Right lobe of liver (tissue), 4 donors: Measurements from ENCODE around the gene ZFP64.

Experiments
- POLR2A ChIP-seq: fragments of 450-650 bp; IDR thresholded peaks from one replicate; pipeline ENCODE4 v1.6.1; 2017; ENCODE audit warnings: antibody characterized with exemption, mild to moderate bottlenecking
- TF ChIP-seq, protein P1 (sequence below), 4 donors: fragments of 200-600 bp in 3 of 4; fragments of 450-650 bp in 1 of 4; IDR thresholded peaks; one replicate each; pipeline versions ENCODE4 v1.5.1 to v1.8.0; 2016 to 2022; ENCODE audit warnings: antibody characterized with exemption in 4 of 4, mild to moderate bottlenecking in 2 of 4
- donor health status: DM: no; HTN: no; CAD: no.
- donor health status: DM: no; HTN: no; CAD: no.
- donor health status: DM: no; HTN: yes; CAD: no.

DNA sequence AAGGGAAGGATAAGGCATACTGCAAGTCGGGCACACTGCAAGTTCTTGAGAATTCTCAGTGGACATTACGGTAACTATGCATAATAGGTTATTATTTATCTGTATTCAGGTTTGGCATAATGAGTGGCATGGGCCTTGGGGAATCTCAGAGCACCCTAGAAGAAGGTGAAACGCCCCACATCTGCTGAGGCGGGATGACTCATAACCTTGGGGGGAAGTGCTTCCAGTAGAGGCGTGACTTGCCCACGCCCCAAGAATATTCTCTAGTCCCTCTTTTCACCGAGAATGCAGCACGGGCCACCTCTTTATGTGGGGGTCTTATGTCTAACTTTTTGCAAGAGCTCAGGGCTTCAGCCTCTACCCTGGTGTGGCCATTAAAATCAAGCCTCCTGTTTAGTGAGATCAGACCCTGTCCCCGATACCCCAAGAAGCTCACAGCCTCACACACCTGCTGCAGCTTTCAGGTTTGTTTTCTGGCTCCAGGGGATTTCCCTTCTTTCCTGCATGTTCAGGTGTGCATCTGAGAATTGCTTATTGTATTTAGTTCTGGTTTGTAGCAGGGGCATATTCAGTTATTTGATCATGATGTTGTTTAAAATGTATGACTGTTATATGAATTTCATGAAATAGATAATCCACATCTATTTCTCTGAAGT lies 19.1 kb downstream of the ZFP64 start:
- no peak for TF ChIP-seq POLR2A
- TF ChIP-seq, protein P1, sequence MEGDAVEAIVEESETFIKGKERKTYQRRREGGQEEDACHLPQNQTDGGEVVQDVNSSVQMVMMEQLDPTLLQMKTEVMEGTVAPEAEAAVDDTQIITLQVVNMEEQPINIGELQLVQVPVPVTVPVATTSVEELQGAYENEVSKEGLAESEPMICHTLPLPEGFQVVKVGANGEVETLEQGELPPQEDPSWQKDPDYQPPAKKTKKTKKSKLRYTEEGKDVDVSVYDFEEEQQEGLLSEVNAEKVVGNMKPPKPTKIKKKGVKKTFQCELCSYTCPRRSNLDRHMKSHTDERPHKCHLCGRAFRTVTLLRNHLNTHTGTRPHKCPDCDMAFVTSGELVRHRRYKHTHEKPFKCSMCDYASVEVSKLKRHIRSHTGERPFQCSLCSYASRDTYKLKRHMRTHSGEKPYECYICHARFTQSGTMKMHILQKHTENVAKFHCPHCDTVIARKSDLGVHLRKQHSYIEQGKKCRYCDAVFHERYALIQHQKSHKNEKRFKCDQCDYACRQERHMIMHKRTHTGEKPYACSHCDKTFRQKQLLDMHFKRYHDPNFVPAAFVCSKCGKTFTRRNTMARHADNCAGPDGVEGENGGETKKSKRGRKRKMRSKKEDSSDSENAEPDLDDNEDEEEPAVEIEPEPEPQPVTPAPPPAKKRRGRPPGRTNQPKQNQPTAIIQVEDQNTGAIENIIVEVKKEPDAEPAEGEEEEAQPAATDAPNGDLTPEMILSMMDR (IDR thresholded peaks at IDR 0.05) = no peak
